Globus pallidus (tissue), 1 donor: Measurements from ENCODE around the gene XYLB.
A peak's percentile ranks its signal among the peaks of the same experiment; 100 is the strongest.
"Not testable (repeated sequence)": the region's sequence is repeated elsewhere in the genome, so short reads cannot be mapped to it uniquely, and the experiment has no call there.

ENCODE experiments used
- DNase-seq: peaks from one replicate; pipeline ENCODE4 v3.0.0-alpha.2; 2015; ENCODE audit warnings: low spot score

The XYLB gene

GRCh38 chr3:38396239-38396638 is 49.7 kb downstream of the XYLB start:
- no peak for DNase-seq

- DNase-seq: no peak
Observed at GRCh38 chr3:38396861-38397260, 50.3 kb downstream of the XYLB start.

- no peak for DNase-seq
Observed at GRCh38 chr3:38397320-38397719, 50.7 kb downstream of the XYLB start.

- no peak for DNase-seq
Observed at GRCh38 chr3:38401246-38401962, 54.8 kb downstream of the XYLB start.

- no peak for DNase-seq
Observed at GRCh38 chr3:38404286-38404685, 57.7 kb downstream of the XYLB start.

GRCh38 chr3:38411591-38411990 is 65.0 kb downstream of the XYLB start:
- DNase-seq: no peak

GRCh38 chr3:38420758-38421157 is 74.2 kb downstream of the XYLB start:
- DNase-seq: not testable (repeated sequence)

GRCh38 chr3:38421679-38422336 is 75.2 kb downstream of the XYLB start:
- DNase-seq: no peak

GRCh38 chr3:38426798-38427426 is 80.3 kb downstream of the XYLB start:
- DNase-seq: not testable (repeated sequence)

- DNase-seq: not testable (repeated sequence)
Observed at GRCh38 chr3:38432871-38433658, 86.5 kb downstream of the XYLB start.

GRCh38 chr3:38433661-38434060 is 87.1 kb downstream of the XYLB start:
- DNase-seq: not testable (repeated sequence)

- DNase-seq: not testable (repeated sequence)
Observed at GRCh38 chr3:38438436-38439069, 92.0 kb downstream of the XYLB start.

GRCh38 chr3:38443205-38443604 is 96.6 kb downstream of the XYLB start:
- not testable (repeated sequence) for DNase-seq

- no peak for DNase-seq
Observed at GRCh38 chr3:38446085-38446686, 99.6 kb downstream of the XYLB start.

GRCh38 chr3:38446812-38447211 is 100.2 kb downstream of the XYLB start:
- no peak for DNase-seq

- DNase-seq: no peak
Observed at GRCh38 chr3:38450853-38451252, 104.3 kb downstream of the XYLB start.

GRCh38 chr3:38453075-38453912 is 106.7 kb downstream of the XYLB start, which contains the start of gene ACVR2B:
TSS of gene ACVR2B (plus strand) at chr3:38453890. CDS start at chr3:38454323, 433 bp downstream.
- peak; percentile 90 for DNase-seq

- no peak for DNase-seq
Observed at GRCh38 chr3:38453913-38454177, 107.3 kb downstream of the XYLB start.

GRCh38 chr3:38454178-38454883 is 107.7 kb downstream of the XYLB start:
- peak; percentile 29 for DNase-seq
